ENCODE data around the gene NDUFC2. TPM values are rescaled to one million over a fixed set of nuclear protein-coding genes. Genes with fewer than 3 reads are reported as not detected.
"Not testable (repeated sequence)": the region's sequence is repeated elsewhere in the genome, so short reads cannot be mapped to it uniquely, and the experiment has no call there.

Gene NDUFC2
- total RNA-seq, 2 experiments from 2014 or later: 214 to 236 TPM

DNA sequence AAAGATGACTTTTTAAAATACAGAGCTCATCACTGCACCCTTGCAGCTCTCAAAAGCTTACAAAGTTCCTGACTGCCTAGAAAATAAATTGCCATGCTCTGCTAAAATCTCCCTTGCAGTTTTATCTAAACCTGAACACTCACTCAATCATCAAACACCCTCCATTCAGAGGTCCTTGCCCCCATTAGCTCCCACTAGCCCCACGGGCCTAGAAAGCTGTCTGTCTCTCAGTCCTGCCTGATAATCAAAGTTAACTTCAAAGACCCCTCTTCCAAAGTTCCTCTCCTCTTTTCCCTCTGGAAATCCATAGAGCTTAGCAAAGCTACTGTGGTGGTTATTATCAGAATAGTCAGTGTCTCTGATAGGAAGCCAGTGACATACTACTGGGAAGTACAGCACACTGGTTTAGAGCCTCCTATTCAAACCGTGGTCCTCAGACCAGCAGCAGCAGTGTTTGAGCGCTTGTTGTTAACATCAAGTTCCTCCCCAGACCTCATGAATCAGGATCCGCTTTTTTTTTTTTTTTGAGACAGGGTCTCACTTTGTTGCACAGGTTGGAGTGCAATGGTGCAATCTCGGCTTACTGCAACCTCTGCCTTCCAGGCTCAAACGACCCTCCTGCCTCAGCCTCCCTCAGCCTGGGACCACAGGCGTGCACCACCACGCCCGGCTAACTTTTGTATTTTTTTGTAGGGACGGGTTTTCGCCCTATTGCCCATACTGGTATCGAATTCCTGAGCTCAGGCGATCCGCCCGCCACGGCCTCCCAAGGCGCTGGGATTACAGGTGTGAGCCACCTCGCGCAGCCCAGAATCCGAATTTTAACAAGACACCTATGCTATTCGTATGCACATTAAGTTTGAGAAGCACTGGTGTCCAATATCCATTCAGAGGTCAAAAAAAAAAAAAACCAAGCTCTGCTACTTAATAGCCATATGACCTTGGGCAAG is 1.2 kb downstream of the NDUFC2 start:
- H3K27me3 Mint-ChIP-seq: no peaks in the 10 kb centered on the region
- peaks cover 49% of the 10 kb centered on the region for H3K4me1 Mint-ChIP-seq
- DNase-seq (no peak), ATAC-seq (no peak)
- H3K27ac Mint-ChIP-seq: peak overlapping the region; percentile 90
- ChIA-PET POLR2A (interaction anchor here (0.6 to 1.8 kb wide), 4 partner anchors 49 to 1098 kb away, joined by 3 to 9 read pairs (median 4); partner anchors contain the start of gene INTS4), CTCF (interaction anchor here (0.6 to 1.2 kb wide), 5 partner anchors 7 to 923 kb away, joined by 3 to 6 read pairs (median 3); partner anchors contain the start of gene INTS4)
- no peaks in the 10 kb centered on the region for H3K9me3 Mint-ChIP-seq (ENCODE audit: low read depth)
- H3K4me3 Mint-ChIP-seq: peak overlapping the region; percentile 91
- intact Hi-C loops (cut with DNase I, micrococcal nuclease): loop anchor here (1.0 to 5.0 kb wide), 6 partner anchors 61 to 494 kb away; partner anchors contain the start of genes ALG8 (in 1 of the 2), CLNS1A (in 1 of the 2), GAB2 (in 1 of the 2) and INTS4 (in 1 of the 2)
- peaks cover 7% of the 10 kb centered on the region for H3K36me3 Mint-ChIP-seq (ENCODE audit: low read depth)

GRCh38 chr11:78077592-78077991 is 2.1 kb downstream of the NDUFC2 start:
- ATAC-seq; H3K27ac Mint-ChIP-seq; H3K9me3 Mint-ChIP-seq (ENCODE audit: low read depth); H3K27me3 Mint-ChIP-seq; DNase-seq: not testable (repeated sequence)
- CTCF ChIA-PET: interaction anchor here (0.9 to 1.3 kb wide), 4 partner anchors 9 to 487 kb away, joined by 3 to 6 read pairs (median 4); partner anchors contain the start of gene INTS4
- intact Hi-C loops (cut with DNase I, micrococcal nuclease): loop anchor here in 1 of 2 experiments (5.0 kb wide), 1 partner anchor 495 kb away; the partner anchor contains the start of gene NARS2
- POLR2A ChIA-PET: interaction anchor here (0.6 kb wide), 1 partner anchor 48 kb away, joined by 5 read pairs; no protein-coding TSS in a partner anchor
- H3K36me3 Mint-ChIP-seq (ENCODE audit: low read depth): peaks cover 11% of the 10 kb centered on the region
- H3K4me1 Mint-ChIP-seq: peaks cover 50% of the 10 kb centered on the region
- H3K4me3 Mint-ChIP-seq: peak overlapping the region; percentile 91

DNA sequence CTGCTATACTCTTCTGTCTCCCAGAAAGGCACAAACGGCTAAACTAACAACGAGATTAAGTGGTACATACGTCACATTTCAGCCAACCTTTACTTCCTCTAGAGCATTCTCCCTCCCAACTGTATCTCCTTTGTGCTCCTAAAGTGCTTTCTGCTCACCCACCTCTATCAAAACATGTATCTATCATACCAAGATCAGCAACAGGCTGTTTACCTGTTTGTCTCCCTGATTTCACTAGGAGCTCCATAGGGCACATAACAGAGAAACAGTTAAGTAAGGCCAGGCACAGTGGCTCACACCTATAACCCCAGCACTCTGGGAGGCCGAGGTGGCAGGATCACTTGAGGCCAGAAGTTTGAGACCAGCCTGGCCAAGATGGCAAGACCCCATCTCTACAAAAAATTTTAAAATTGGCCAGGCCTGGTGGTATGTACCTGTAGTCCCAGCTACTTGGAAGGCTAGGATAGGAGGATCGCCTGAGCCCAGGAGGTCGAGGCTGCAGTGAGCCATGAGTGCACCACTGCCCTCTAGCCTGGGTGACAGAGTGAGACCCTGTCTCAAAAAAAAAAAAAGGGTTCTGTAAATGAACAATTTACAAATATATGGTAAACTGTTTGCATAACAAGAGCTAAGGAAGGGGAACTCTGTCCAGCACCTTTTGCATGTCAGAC is 2.8 kb downstream of the NDUFC2 start:
- DNase-seq (no peak), ATAC-seq (no peak)
- H3K4me3 Mint-ChIP-seq: no peak overlapping the region
- H3K27me3 Mint-ChIP-seq: no peaks in the 10 kb centered on the region
- POLR2A ChIA-PET: interaction anchor here (0.7 kb wide), 1 partner anchor 18 kb away, joined by 4 read pairs; no protein-coding TSS in a partner anchor
- H3K4me1 Mint-ChIP-seq: peaks cover 53% of the 10 kb centered on the region
- H3K36me3 Mint-ChIP-seq (ENCODE audit: low read depth): peaks cover 14% of the 10 kb centered on the region
- no peak overlapping the region for H3K27ac Mint-ChIP-seq
- H3K9me3 Mint-ChIP-seq (ENCODE audit: low read depth): no peaks in the 10 kb centered on the region
- intact Hi-C loops (cut with DNase I, micrococcal nuclease): loop anchor here in 1 of 2 experiments (5.0 kb wide), 1 partner anchor 495 kb away; the partner anchor contains the start of gene NARS2
- CTCF ChIA-PET: interaction anchor here (0.6 to 1.3 kb wide), 2 partner anchors 9 to 77 kb away, joined by 3 to 4 read pairs; no protein-coding TSS in a partner anchor

DNA sequence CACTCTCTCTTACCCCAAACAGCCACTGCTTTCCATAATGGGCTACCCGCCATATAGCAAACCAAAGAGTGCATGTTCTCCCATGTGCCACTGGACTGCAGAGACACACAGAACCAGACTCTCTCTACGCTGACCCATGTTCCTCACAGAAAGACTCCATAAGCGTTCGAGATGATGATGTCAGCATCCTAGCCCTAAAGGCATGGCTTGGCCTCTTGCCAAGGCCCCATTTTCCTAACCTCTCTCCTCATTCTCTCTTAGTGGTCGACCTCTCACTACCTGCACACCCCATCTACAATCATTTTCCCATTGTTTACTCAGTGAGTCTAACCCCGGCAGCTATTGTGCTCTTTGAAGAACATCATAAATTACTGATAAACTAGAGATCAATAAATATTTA is 4.9 kb downstream of the NDUFC2 start:
- intact Hi-C loops (cut with DNase I, micrococcal nuclease): loop anchor here in 1 of 2 experiments (5.0 kb wide), 1 partner anchor 498 kb away; the partner anchor contains the start of gene NARS2
- Mint-ChIP-seq H3K4me3 (no peak overlapping the region), H3K27ac (peak overlapping the region; percentile 34), H3K27me3 (no peaks in the 10 kb centered on the region), H3K9me3 (ENCODE audit: low read depth) (no peaks in the 10 kb centered on the region), H3K36me3 (ENCODE audit: low read depth) (peaks cover 24% of the 10 kb centered on the region), H3K4me1 (peaks cover 38% of the 10 kb centered on the region)
- ChIA-PET CTCF (no interaction called here), POLR2A (no interaction called here)
- no peak for ATAC-seq
- DNase-seq: peak; percentile 21

DNA sequence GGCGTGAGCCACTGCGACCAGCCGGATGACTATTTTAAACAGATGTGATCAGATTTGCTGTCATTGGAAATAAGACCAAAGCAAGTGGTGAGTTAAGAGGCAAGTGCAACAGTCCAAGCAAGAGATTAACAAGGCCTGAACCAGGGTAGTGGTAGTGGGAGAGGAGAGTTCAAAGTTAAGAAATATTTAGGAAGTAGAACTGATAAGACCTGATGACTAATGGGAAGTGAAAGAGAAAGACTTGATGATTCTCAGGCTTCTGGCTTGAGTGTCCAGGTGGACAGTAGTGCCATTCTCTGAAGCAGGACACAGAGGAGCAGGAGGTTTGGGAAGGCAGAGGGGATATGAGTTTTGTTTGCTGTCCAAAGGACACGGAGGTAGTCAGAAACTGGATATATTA is 7.2 kb downstream of the NDUFC2 start:
- intact Hi-C loops (cut with DNase I, micrococcal nuclease): no loop called here
- peaks cover 40% of the 10 kb centered on the region for H3K36me3 Mint-ChIP-seq (ENCODE audit: low read depth)

DNA sequence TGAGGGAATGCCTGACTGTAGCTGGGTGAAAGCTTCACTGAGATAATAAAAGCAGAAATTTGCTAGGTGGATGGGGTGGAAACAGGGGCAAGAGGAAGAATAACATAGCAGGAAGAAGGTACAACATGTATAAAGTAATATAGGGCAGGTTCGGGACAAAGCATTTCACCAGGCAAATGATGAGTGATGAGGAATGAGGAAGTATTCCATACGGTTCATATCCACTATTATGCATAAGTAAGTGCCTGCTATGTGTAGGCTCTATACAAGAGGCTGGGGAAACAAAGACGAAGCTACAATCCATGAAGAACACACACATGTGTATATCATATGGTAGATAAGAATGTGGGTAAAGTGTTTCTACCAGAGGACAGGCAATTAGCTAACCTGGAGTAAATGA is 7.9 kb downstream of the NDUFC2 start:
- ChIA-PET CTCF (no interaction called here), POLR2A (no interaction called here)
- no peaks in the 10 kb centered on the region for H3K9me3 Mint-ChIP-seq (ENCODE audit: low read depth)
- H3K27me3 Mint-ChIP-seq: no peaks in the 10 kb centered on the region
- DNase-seq (no peak), ATAC-seq (no peak)
- H3K4me1 Mint-ChIP-seq: peaks cover 23% of the 10 kb centered on the region
- no peak overlapping the region for H3K4me3 Mint-ChIP-seq
- no peak overlapping the region for H3K27ac Mint-ChIP-seq
- intact Hi-C loops (cut with DNase I, micrococcal nuclease): no loop called here
- H3K36me3 Mint-ChIP-seq (ENCODE audit: low read depth): peaks cover 43% of the 10 kb centered on the region

More for the DNA sequence above, 7.2 kb downstream of the NDUFC2 start:
- H3K27ac Mint-ChIP-seq: peak overlapping the region; percentile 4
- peaks cover 27% of the 10 kb centered on the region for H3K4me1 Mint-ChIP-seq
- CTCF ChIA-PET: interaction anchor here (1.2 kb wide), 1 partner anchor 27 kb away, joined by 4 read pairs; no protein-coding TSS in a partner anchor
- no peaks in the 10 kb centered on the region for H3K27me3 Mint-ChIP-seq
- DNase-seq: no peak
- no peak overlapping the region for H3K4me3 Mint-ChIP-seq
- POLR2A ChIA-PET: no interaction called here
- no peaks in the 10 kb centered on the region for H3K9me3 Mint-ChIP-seq (ENCODE audit: low read depth)
- ATAC-seq: no peak

GRCh38 chr11:78070621-78071020 is 9.0 kb downstream of the NDUFC2 start:
- POLR2A ChIA-PET: no interaction called here

DNA sequence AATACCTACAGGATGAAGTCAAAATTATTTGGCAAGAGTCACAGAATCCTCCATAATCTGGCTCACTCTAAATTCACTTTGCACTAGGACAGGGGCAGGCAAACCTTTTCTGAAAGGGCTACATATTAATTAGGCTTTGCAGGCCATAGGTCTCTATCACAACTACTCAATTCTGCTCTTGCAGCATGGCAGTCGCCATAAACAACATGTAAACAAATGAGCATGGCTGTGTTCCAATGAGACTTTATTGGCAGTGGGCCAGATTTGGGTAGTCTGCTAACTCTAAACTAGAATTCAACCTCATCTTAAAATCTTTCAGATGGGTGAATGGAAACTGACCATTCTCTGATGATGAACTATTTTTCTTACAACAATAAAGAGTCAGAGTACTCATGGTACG is 10.2 kb downstream of the NDUFC2 start:
- DNase-seq (no peak), ATAC-seq (no peak)
- ChIA-PET POLR2A (no interaction called here), CTCF (no interaction called here)
- H3K4me1 Mint-ChIP-seq: peaks cover 4% of the 10 kb centered on the region
- intact Hi-C loops (cut with DNase I, micrococcal nuclease): no loop called here
- H3K4me3 Mint-ChIP-seq: no peak overlapping the region
- no peak overlapping the region for H3K27ac Mint-ChIP-seq
- H3K9me3 Mint-ChIP-seq (ENCODE audit: low read depth): no peaks in the 10 kb centered on the region
- H3K36me3 Mint-ChIP-seq (ENCODE audit: low read depth): peaks cover 49% of the 10 kb centered on the region
- H3K27me3 Mint-ChIP-seq: no peaks in the 10 kb centered on the region

More at GRCh38 chr11:78070621-78071020, 9.0 kb downstream of the NDUFC2 start:
- CTCF ChIA-PET: interaction anchor here (0.7 to 0.9 kb wide), 2 partner anchors 8 to 105 kb away, joined by 3 to 5 read pairs; partner anchors contain the start of gene NDUFC2
- peaks cover 42% of the 10 kb centered on the region for H3K36me3 Mint-ChIP-seq (ENCODE audit: low read depth)
- no peaks in the 10 kb centered on the region for H3K9me3 Mint-ChIP-seq (ENCODE audit: low read depth)
- no peak overlapping the region for H3K4me3 Mint-ChIP-seq
- intact Hi-C loops (cut with DNase I, micrococcal nuclease): no loop called here
- DNase-seq: no peak
- no peaks in the 10 kb centered on the region for H3K27me3 Mint-ChIP-seq
- peaks cover 12% of the 10 kb centered on the region for H3K4me1 Mint-ChIP-seq
- ATAC-seq: no peak
- no peak overlapping the region for H3K27ac Mint-ChIP-seq

GRCh38 chr11:78067704-78068103 is 12.0 kb downstream of the NDUFC2 start:
- CTCF ChIA-PET: interaction anchor here (0.7 to 1.1 kb wide), 3 partner anchors 22 to 705 kb away, joined by 3 to 6 read pairs (median 3); no protein-coding TSS in a partner anchor
- peaks cover 47% of the 10 kb centered on the region for H3K36me3 Mint-ChIP-seq (ENCODE audit: low read depth)
- POLR2A ChIA-PET: no interaction called here

GRCh38 chr11:78066471-78066870 is 13.2 kb downstream of the NDUFC2 start:
- DNase-seq (no peak), ATAC-seq (no peak)
- ChIA-PET POLR2A (no interaction called here), CTCF (interaction anchor here (1.0 to 1.2 kb wide), 2 partner anchors 20 to 21 kb away, joined by 3 read pairs; no protein-coding TSS in a partner anchor)
- H3K4me3 Mint-ChIP-seq: no peak overlapping the region
- H3K27me3 Mint-ChIP-seq: no peaks in the 10 kb centered on the region
- peaks cover 39% of the 10 kb centered on the region for H3K36me3 Mint-ChIP-seq (ENCODE audit: low read depth)
- no peak overlapping the region for H3K27ac Mint-ChIP-seq
- intact Hi-C loops (cut with DNase I, micrococcal nuclease): no loop called here
- no peaks in the 10 kb centered on the region for H3K9me3 Mint-ChIP-seq (ENCODE audit: low read depth)
- H3K4me1 Mint-ChIP-seq: no peaks in the 10 kb centered on the region

More at GRCh38 chr11:78067704-78068103, 12.0 kb downstream of the NDUFC2 start:
- intact Hi-C loops (cut with DNase I, micrococcal nuclease): no loop called here
- Mint-ChIP-seq H3K27ac (peak overlapping the region; percentile 30), H3K27me3 (no peaks in the 10 kb centered on the region), H3K4me3 (no peak overlapping the region), H3K9me3 (ENCODE audit: low read depth) (no peaks in the 10 kb centered on the region), H3K4me1 (peaks cover 4% of the 10 kb centered on the region)
- ATAC-seq (no peak), DNase-seq (no peak)

- no peaks in the 10 kb centered on the region for H3K4me1 Mint-ChIP-seq
- ATAC-seq: no peak
- CTCF ChIA-PET: interaction anchor here (0.6 to 1.2 kb wide), 2 partner anchors 19 to 355 kb away, joined by 3 read pairs; no protein-coding TSS in a partner anchor
- no peaks in the 10 kb centered on the region for H3K9me3 Mint-ChIP-seq (ENCODE audit: low read depth)
- no peak overlapping the region for H3K27ac Mint-ChIP-seq
- intact Hi-C loops (cut with DNase I, micrococcal nuclease): no loop called here
- H3K36me3 Mint-ChIP-seq (ENCODE audit: low read depth): peaks cover 33% of the 10 kb centered on the region
- H3K4me3 Mint-ChIP-seq: no peak overlapping the region
- DNase-seq: no peak
- POLR2A ChIA-PET: no interaction called here
- no peaks in the 10 kb centered on the region for H3K27me3 Mint-ChIP-seq
Measured at GRCh38 chr11:78065203-78065602, 14.5 kb downstream of the NDUFC2 start.
